ENCODE results near the gene EIF3J.

EIF3J gene

DNA sequence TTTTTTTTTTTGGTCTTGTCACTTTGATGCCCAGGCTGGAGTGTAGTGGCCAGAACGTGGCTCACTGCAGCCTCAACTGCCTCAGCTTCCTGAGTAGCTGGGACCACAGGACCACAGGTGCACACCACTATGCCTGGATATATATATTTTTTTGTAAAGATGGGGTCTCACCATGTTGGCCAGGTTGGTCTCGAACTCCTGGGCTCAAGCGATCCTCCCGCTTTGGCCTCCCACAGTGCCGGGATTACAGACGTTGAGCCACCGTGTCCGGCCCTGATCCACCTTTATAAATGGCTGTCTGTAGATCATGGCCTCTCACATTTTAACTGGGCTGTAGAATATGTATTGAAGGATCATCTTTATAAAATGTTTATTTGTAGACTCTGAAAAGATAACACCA, 1.9 kb upstream of the EIF3J start:
- no peak overlapping the region for H3K4me2 ChIP-seq (ENCODE audit: low read depth, low read length)
- H3K9me2 ChIP-seq (replicated peaks; ENCODE audit: insufficient read depth, low read length): no peaks in the 10 kb centered on the region
- H3K4me3 ChIP-seq (ENCODE audit: low read length): no peak overlapping the region

GRCh38 chr15:44535523-44536301, 1.2 kb upstream of the EIF3J start:
- Histone ChIP-seq H3K4me1 (ENCODE audit: low read length) (peaks cover 6% of the 10 kb centered on the region; the same call in 1 of the 2 replicates), H3K27me3 (replicated peaks; ENCODE audit: insufficient read depth, low read length) (no peaks in the 10 kb centered on the region), H3K27ac (ENCODE audit: low read length) (peak overlapping the region; percentile 82), H3K9me2 (replicated peaks; ENCODE audit: insufficient read depth, low read length) (no peaks in the 10 kb centered on the region), H3K4me2 (ENCODE audit: low read depth, low read length) (peak overlapping the region; percentile 95), H3F3A (ENCODE audit: insufficient read depth, low read length) (peaks cover 23% of the 10 kb centered on the region), H3K79me2 (ENCODE audit: low read length) (peaks cover 44% of the 10 kb centered on the region), H3K9me3 (replicated peaks; ENCODE audit: insufficient read depth, low read length) (no peaks in the 10 kb centered on the region), H3K36me3 (replicated peaks; ENCODE audit: insufficient read depth, low read length) (no peaks in the 10 kb centered on the region), H3K9ac (ENCODE audit: low read length) (peak overlapping the region; percentile 88), H4K20me1 (ENCODE audit: insufficient read depth, low read length) (no peaks in the 10 kb centered on the region), H3K4me3 (ENCODE audit: low read length) (peak overlapping the region; percentile 90), H2AFZ (ENCODE audit: low read length) (peak overlapping the region; percentile 88)
- DNase-seq: peak; percentile 66
- no peak for TF ChIP-seq EZH2 (optimal IDR thresholded peaks at IDR 0.05; ENCODE audit: low read depth, low read length)
- TF ChIP-seq CTCF (IDR thresholded peaks at IDR 0.05; ENCODE audit: low read length): no peak
- no peak for TF ChIP-seq EZH2phosphoT487 (IDR thresholded peaks at IDR 0.05; ENCODE audit: low read length)

More for the DNA sequence above, 1.9 kb upstream of the EIF3J start:
- H4K20me1 ChIP-seq (ENCODE audit: insufficient read depth, low read length): no peaks in the 10 kb centered on the region
- peaks cover 6% of the 10 kb centered on the region; the same call in 1 of the 2 replicates for H3K4me1 ChIP-seq (ENCODE audit: low read length)
- no peak overlapping the region for H3K9ac ChIP-seq (ENCODE audit: low read length)
- H3F3A ChIP-seq (ENCODE audit: insufficient read depth, low read length): peaks cover 23% of the 10 kb centered on the region
- H3K36me3 ChIP-seq (replicated peaks; ENCODE audit: insufficient read depth, low read length): no peaks in the 10 kb centered on the region
- no peak for TF ChIP-seq EZH2 (optimal IDR thresholded peaks at IDR 0.05; ENCODE audit: low read depth, low read length)
- TF ChIP-seq CTCF (IDR thresholded peaks at IDR 0.05; ENCODE audit: low read length): no peak
- no peak for TF ChIP-seq EZH2phosphoT487 (IDR thresholded peaks at IDR 0.05; ENCODE audit: low read length)
- H3K79me2 ChIP-seq (ENCODE audit: low read length): peaks cover 38% of the 10 kb centered on the region
- DNase-seq: no peak
- H3K27me3 ChIP-seq (replicated peaks; ENCODE audit: insufficient read depth, low read length): no peaks in the 10 kb centered on the region
- H3K27ac ChIP-seq (ENCODE audit: low read length): no peak overlapping the region
- H3K9me3 ChIP-seq (replicated peaks; ENCODE audit: insufficient read depth, low read length): no peaks in the 10 kb centered on the region
- H2AFZ ChIP-seq (ENCODE audit: low read length): no peak overlapping the region

- Histone ChIP-seq H3K27ac (ENCODE audit: low read length) (peak overlapping the region; percentile 82), H3K4me2 (ENCODE audit: low read depth, low read length) (peak overlapping the region; percentile 95), H3K79me2 (ENCODE audit: low read length) (peaks cover 52% of the 10 kb centered on the region), H4K20me1 (ENCODE audit: insufficient read depth, low read length) (no peaks in the 10 kb centered on the region), H3K36me3 (replicated peaks; ENCODE audit: insufficient read depth, low read length) (no peaks in the 10 kb centered on the region), H2AFZ (ENCODE audit: low read length) (peak overlapping the region; percentile 88), H3F3A (ENCODE audit: insufficient read depth, low read length) (peaks cover 23% of the 10 kb centered on the region), H3K9ac (ENCODE audit: low read length) (peak overlapping the region; percentile 88), H3K4me3 (ENCODE audit: low read length) (peak overlapping the region; percentile 90), H3K4me1 (ENCODE audit: low read length) (peaks cover 6% of the 10 kb centered on the region; the same call in 1 of the 2 replicates), H3K9me3 (replicated peaks; ENCODE audit: insufficient read depth, low read length) (no peaks in the 10 kb centered on the region), H3K9me2 (replicated peaks; ENCODE audit: insufficient read depth, low read length) (no peaks in the 10 kb centered on the region), H3K27me3 (replicated peaks; ENCODE audit: insufficient read depth, low read length) (no peaks in the 10 kb centered on the region)
- DNase-seq: peak; percentile 83
- TF ChIP-seq CTCF (IDR thresholded peaks at IDR 0.05; ENCODE audit: low read length): peak; percentile 42
- no peak for TF ChIP-seq EZH2phosphoT487 (IDR thresholded peaks at IDR 0.05; ENCODE audit: low read length)
Measured at GRCh38 chr15:44536302-44536961, 515 bp upstream of the EIF3J start.
